GM18526 (cell line): Measurements from ENCODE around the gene USP35.

ENCODE experiments used
- POLR2A ChIP-seq: IDR thresholded peaks from 3 replicates; pipeline ENCODE4 v1.6.1; 2011; ENCODE audit not compliant: insufficient read length; ENCODE audit errors: extremely low read depth

Gene USP35

GRCh38 chr11:78253797-78254196 is 65.1 kb downstream of the USP35 start:
- no peak for TF ChIP-seq POLR2A

DNA sequence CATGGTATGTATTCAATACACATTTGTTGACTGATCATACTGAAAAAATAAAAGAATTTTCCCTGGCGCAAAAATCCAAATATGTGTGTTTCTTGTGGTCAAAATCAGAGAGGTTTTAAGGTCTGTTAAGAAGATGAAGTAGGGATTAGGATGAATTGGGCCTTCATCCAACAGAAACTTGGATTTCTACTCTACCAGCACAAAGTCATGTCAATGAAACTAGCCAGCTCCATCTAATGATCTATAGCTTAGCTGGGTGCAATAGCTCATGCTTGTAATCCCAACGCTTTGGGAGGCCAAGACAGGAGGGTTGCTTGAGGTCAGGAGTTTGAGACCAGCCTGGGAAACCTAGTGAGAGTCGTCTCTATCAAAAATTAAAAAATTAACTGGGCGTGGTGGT is 65.5 kb downstream of the USP35 start:
- no peak for TF ChIP-seq POLR2A

GRCh38 chr11:78255919-78256318 is 67.2 kb downstream of the USP35 start:
- no peak for TF ChIP-seq POLR2A

- no peak for TF ChIP-seq POLR2A
These were observed 68.2 kb downstream of the USP35 start for GRCh38 chr11:78256962-78257361.

- TF ChIP-seq POLR2A, result no peak
These were observed 68.9 kb downstream of the USP35 start for GRCh38 chr11:78257654-78258053.

DNA sequence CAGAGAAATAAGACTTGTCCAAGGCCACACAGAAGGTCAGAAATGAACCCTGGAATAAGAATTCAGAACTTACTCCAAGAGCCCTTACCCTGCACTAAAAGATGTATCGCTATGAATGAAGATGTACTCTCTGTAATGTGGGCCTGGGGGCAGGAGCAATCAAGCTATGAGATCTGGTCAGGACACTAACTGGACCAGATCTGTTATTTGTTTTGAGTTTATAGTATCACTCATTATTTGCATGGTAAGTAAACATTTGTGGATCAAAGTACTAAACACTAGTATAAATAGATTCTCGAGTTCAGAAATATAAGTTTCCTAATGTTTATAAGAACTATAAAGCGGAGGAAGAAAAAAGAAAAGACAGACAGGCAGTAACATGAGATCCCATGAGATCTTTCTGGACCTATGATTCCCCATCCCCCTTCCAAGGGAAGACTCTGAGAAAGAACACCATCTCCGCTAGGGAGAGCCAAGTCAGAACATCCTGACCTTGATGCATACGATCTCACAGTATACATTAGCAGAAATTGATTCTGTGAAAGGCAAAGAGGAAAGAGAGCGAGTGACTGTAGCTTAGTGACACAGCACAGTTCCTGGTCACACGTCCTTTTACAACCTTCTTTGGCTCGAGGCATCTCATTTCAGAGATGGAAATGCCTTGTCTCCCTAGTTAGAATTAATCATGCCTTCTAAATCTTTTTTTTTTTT is 71.2 kb downstream of the USP35 start:
- no peak for TF ChIP-seq POLR2A

DNA sequence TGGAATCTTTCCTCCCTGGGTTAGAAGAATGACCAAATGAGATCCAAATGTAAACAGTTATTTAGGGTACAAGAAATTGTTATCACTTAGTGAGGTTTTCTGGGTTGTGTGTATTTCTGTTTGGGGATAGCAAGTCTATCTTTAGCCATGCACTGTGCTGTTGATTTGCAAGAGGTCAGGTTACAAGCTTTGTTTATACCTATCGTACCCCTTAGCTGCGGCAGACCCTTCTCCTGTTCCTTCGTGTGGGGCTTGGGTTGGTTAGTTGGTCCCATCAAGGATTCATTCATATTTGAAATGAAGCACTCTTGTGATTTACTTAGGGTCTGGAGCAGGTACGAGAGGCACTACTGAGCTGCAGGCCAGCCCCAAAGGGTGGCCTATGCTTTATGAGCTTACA is 72.6 kb downstream of the USP35 start:
- no peak for TF ChIP-seq POLR2A

DNA sequence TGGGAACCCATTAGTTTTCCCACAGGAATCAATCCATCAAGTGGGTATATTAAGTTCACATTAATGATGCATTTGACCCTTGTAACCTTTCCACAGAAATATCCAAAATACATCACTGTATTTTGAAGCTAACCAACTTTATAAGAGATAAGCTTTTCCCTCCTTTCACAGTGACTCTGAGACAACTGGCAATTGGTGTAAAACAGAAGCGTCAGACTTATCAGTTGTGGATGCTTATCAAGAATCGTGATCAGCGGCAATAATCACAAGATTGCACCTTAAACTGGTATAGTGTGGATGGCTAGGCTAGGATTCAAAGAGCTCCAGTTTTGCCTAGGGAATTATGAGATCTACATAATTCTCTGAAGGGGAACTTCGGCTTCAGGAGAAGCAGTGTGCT is 73.1 kb downstream of the USP35 start:
- no peak for TF ChIP-seq POLR2A

DNA sequence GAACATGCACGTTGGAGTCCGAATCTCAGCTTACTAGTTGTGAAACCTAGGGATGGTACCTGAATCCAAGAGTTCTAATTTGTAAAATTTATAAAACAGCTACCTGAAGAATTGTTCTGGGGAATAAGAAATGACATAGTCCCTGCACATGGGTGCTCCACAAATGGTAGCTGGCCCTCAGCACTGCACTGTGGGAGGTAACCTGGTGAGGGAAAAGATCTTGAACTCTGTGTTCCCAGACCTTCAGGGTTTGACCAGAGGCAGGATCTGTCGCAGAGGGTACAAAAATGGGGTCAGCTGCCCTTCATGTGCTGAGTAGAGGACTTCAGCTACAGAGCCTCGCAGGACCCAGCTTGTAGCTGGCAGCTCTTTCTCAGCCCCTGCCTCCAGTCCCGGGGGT is 73.5 kb downstream of the USP35 start:
- no peak for TF ChIP-seq POLR2A

GRCh38 chr11:78262691-78263090 is 74.0 kb downstream of the USP35 start:
- TF ChIP-seq POLR2A, result no peak
